Suprapubic skin (tissue), 4 donors: ENCODE results near the gene FEM1A. TPM values are rescaled to one million over a fixed set of nuclear protein-coding genes. Genes with fewer than 3 reads are reported as not detected.
"Not testable (repeated sequence)": the region's sequence is repeated elsewhere in the genome, so short reads cannot be mapped to it uniquely, and the experiment has no call there.

Source experiments
- DNase-seq, 2 donors: peaks; one replicate each; pipeline ENCODE4 v3.0.0-alpha.2; 2019; ENCODE audit warnings: low spot score in 2 of 2
- H3K27ac ChIP-seq: fragments of 200-600 bp; sonication (generic); one replicate; pipeline ENCODE4 v1.5.1; 2019
- H3K27me3 ChIP-seq: fragments of 200-600 bp; sonication (generic); one replicate; pipeline ENCODE4 v1.5.1; 2019
- H3K36me3 ChIP-seq: fragments of 200-600 bp; sonication (generic); one replicate; pipeline ENCODE4 v1.5.1; 2019
- H3K4me1 ChIP-seq: fragments of 200-600 bp; sonication (generic); one replicate; pipeline ENCODE4 v1.5.1; 2019
- H3K4me3 ChIP-seq: fragments of 200-600 bp; sonication (generic); one replicate; pipeline ENCODE4 v1.5.1; 2019; ENCODE audit warnings: mild to moderate bottlenecking
- H3K9me3 ChIP-seq: fragments of 200-600 bp; sonication (generic); one replicate; pipeline ENCODE4 v1.5.1; 2019
- CTCF ChIP-seq, 2 donors: fragments of 200-600 bp in 1 of 2; fragments of 450-650 bp in 1 of 2; sonication (generic) in 1 of 2; IDR thresholded peaks; one replicate each; pipeline ENCODE4 v1.5.1; 2016 to 2019; ENCODE audit warnings: antibody characterized with exemption in 2 of 2, mild to moderate bottlenecking in 1 of 2, moderate library complexity in 1 of 2
- EP300 ChIP-seq: sonication (generic); formaldehyde crosslinking; IDR thresholded peaks from one replicate; pipeline ENCODE4 v1.6.1; 2017; ENCODE audit warnings: antibody characterized with exemption
- POLR2A ChIP-seq, 2 donors: fragments of 450-650 bp; IDR thresholded peaks; one replicate each; pipeline ENCODE4 v1.6.1; 2017; ENCODE audit warnings: antibody characterized with exemption in 2 of 2, mild to moderate bottlenecking in 2 of 2, moderate library complexity in 2 of 2
- POLR2AphosphoS5 ChIP-seq, 3 donors: sonication (generic); formaldehyde crosslinking; IDR thresholded peaks; one replicate each; pipeline ENCODE4 v1.6.1; 2017; ENCODE audit warnings: antibody characterized with exemption in 3 of 3
- WGBS: methylation state at CpG from one replicate; pipeline ENCODE4 v1.1.5; 2018; 5-methylcytosine and 5-hydroxymethylcytosine counted together
- total RNA-seq, 4 donors: library from RNA; depleted of rRNA; stranded (reverse); fragments of >200 nt; gene quantifications; one replicate each; pipeline ENCODE4 v1.1.0, GENCODE V29; 2016

Gene FEM1A
- total RNA-seq, 4 donors from 2014 or later = 29.6 to 51.8 (median 41.1) TPM

- DNase-seq = peak in 1 of 2 donors; percentile 74
- TF ChIP-seq CTCF (IDR thresholded peaks at IDR 0.05) (no peak), EP300 (no peak), POLR2A (IDR thresholded peaks at IDR 0.05) (no peak), POLR2AphosphoS5 (IDR thresholded peaks at IDR 0.05) (no peak)
- Histone ChIP-seq H3K4me3 (no peak overlapping the region), H3K4me1 (peaks cover 10% of the 10 kb centered on the region), H3K27me3 (no peaks in the 10 kb centered on the region), H3K27ac (peak overlapping the region; percentile 71), H3K9me3 (no peaks in the 10 kb centered on the region), H3K36me3 (peaks cover 80% of the 10 kb centered on the region)
- 73% methylated on average over 7 of the region's 10 CpGs for WGBS
Observed at GRCh38 chr19:4844348-4845179, 53.0 kb downstream of the FEM1A start.

GRCh38 chr19:4845975-4846374, 54.4 kb downstream of the FEM1A start:
- peaks cover 82% of the 10 kb centered on the region for H3K36me3 ChIP-seq
- not testable (repeated sequence) for H3K9me3 ChIP-seq, DNase-seq, H3K4me3 ChIP-seq, H3K4me1 ChIP-seq, H3K27me3 ChIP-seq, H3K27ac ChIP-seq
- WGBS = 72% methylated on average over 9 of the region's 9 CpGs

GRCh38 chr19:4847190-4847973, 55.8 kb downstream of the FEM1A start:
- Histone ChIP-seq H3K27me3 (no peaks in the 10 kb centered on the region), H3K4me3 (no peak overlapping the region), H3K9me3 (no peaks in the 10 kb centered on the region), H3K27ac (no peak overlapping the region), H3K4me1 (no peaks in the 10 kb centered on the region), H3K36me3 (peaks cover 84% of the 10 kb centered on the region)
- no peak for TF ChIP-seq POLR2A (IDR thresholded peaks at IDR 0.05)
- no peak for TF ChIP-seq CTCF (IDR thresholded peaks at IDR 0.05)
- TF ChIP-seq EP300 = no peak
- no peak for TF ChIP-seq POLR2AphosphoS5 (IDR thresholded peaks at IDR 0.05)
- 98% methylated on average over 12 of the region's 23 CpGs for WGBS
- no peak for DNase-seq

- peaks cover 83% of the 10 kb centered on the region for H3K36me3 ChIP-seq
- no peaks in the 10 kb centered on the region for H3K9me3 ChIP-seq
- H3K4me1 ChIP-seq = no peaks in the 10 kb centered on the region
- H3K4me3 ChIP-seq = no peak overlapping the region
- no peak for TF ChIP-seq CTCF (IDR thresholded peaks at IDR 0.05)
- no peak for TF ChIP-seq POLR2AphosphoS5 (IDR thresholded peaks at IDR 0.05)
- TF ChIP-seq EP300 = no peak
- TF ChIP-seq POLR2A (IDR thresholded peaks at IDR 0.05) = no peak
- 91% methylated on average over 7 of the region's 7 CpGs for WGBS
- H3K27ac ChIP-seq = no peak overlapping the region
- DNase-seq = no peak
- no peaks in the 10 kb centered on the region for H3K27me3 ChIP-seq
Observed at GRCh38 chr19:4849019-4849418, 57.5 kb downstream of the FEM1A start.

Other genes with a start within 250 kb of the FEM1A start
- gene SEMA6B, start 232.1 kb upstream of the FEM1A start, total RNA-seq = 1 to 10 TPM; 1.5 to 5.4 (median 3.3) TPM
- gene TNFAIP8L1, start 152.2 kb upstream of the FEM1A start, total RNA-seq = 1 to 10 TPM; 4.8 to 8.3 (median 7.0) TPM
- gene MYDGF, start 121.4 kb upstream of the FEM1A start, total RNA-seq = 10 to 100 TPM; 17.5 to 43.6 (median 28.3) TPM
- 100 to 1,000 TPM in 2 of 4 donors, 10 to 100 TPM in 2; 51.2 to 126 (median 84.1) TPM for gene DPP9, start 67.9 kb upstream of the FEM1A start, total RNA-seq
- gene TICAM1, start 40.0 kb downstream of the FEM1A start, total RNA-seq = 10 to 100 TPM; 16.5 to 28.3 (median 20.3) TPM
- gene PLIN3, start 75.9 kb downstream of the FEM1A start, total RNA-seq = 10 to 100 TPM; 52.4 to 74.9 (median 65.5) TPM
- gene ARRDC5, start 111.2 kb downstream of the FEM1A start, total RNA-seq = under 1 TPM in 1 of 4 donors, not detected in 3; 0.48 TPM
- 1 to 10 TPM in 3 of 4 donors, under 1 TPM in 1; 0.40 to 3.7 (median 2.8) TPM for gene UHRF1, start 117.8 kb downstream of the FEM1A start, total RNA-seq
- gene KDM4B, start 177.4 kb downstream of the FEM1A start, total RNA-seq = 10 to 100 TPM; 34.2 to 82.7 (median 48.7) TPM